Loucy (cell line): ENCODE measurements around the gene SYCP3.

ENCODE experiments used
- EZH2phosphoT487 ChIP-seq: fragments of 200-600 bp; IDR thresholded peaks from 2 replicates; pipeline ENCODE4 v1.6.1; 2018; ENCODE audit warnings: antibody characterized with exemption, mild to moderate bottlenecking, moderate library complexity, borderline replicate concordance
- TF ChIP-seq, protein P1 (sequence below): fragments of 200-600 bp; sonication (generic); conservative IDR thresholded peaks from 2 replicates; pipeline ENCODE4 v1.5.1; 2014; ENCODE audit warnings: mild to moderate bottlenecking, antibody characterized with exemption, low read length

DNA sequence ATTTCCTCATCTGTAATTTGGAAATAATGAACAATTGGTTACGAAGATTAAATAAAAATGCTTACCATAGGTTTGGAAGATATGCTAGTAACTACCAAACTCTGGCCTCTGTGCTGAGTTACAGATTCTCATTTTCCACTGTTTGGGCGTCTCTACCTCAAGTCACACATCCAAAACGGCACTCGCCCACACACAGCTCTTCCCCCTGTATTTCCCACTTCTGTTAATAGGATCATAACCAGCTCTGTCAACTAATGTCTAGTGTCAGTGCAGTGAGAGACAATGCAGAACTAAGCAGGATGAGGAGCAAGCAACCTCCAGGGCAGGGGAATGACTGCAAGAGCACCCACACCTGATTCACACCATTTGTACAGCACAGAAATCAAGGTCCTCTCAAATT, 10.9 kb upstream of the SYCP3 start:
- no peak for TF ChIP-seq EZH2phosphoT487
- TF ChIP-seq, protein P1, sequence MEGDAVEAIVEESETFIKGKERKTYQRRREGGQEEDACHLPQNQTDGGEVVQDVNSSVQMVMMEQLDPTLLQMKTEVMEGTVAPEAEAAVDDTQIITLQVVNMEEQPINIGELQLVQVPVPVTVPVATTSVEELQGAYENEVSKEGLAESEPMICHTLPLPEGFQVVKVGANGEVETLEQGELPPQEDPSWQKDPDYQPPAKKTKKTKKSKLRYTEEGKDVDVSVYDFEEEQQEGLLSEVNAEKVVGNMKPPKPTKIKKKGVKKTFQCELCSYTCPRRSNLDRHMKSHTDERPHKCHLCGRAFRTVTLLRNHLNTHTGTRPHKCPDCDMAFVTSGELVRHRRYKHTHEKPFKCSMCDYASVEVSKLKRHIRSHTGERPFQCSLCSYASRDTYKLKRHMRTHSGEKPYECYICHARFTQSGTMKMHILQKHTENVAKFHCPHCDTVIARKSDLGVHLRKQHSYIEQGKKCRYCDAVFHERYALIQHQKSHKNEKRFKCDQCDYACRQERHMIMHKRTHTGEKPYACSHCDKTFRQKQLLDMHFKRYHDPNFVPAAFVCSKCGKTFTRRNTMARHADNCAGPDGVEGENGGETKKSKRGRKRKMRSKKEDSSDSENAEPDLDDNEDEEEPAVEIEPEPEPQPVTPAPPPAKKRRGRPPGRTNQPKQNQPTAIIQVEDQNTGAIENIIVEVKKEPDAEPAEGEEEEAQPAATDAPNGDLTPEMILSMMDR = no peak
